GM15510 (cell line): ENCODE measurements around the gene GPER1.

ENCODE experiments used
- POLR2A ChIP-seq: IDR thresholded peaks from 3 replicates; pipeline ENCODE4 v1.6.1; 2011; ENCODE audit warnings: borderline replicate concordance; ENCODE audit not compliant: insufficient read length; ENCODE audit errors: extremely low read depth

Gene GPER1

GRCh38 chr7:1109581-1110310 is 21.8 kb downstream of the GPER1 start:
- no peak for TF ChIP-seq POLR2A

DNA sequence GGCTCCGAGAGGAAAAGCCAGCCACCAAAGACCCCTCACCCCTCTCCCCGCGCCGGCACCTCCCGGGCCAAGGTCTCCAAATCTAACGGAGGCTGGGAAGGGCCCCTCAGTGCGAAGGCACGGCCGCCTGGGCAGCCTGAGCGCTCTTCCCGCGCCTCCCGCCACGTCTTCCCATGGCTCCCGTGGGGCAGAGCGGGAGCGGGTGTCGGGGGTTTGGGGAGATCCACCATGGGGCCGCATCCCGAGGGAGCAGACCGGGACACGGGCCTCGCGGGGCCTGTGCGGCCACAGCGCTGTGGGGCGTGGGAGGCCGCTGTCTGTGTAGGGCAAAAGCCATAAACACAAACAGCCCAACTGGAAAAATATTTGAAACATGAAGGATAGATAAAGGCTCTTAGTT is 22.4 kb downstream of the GPER1 start:
- no peak for TF ChIP-seq POLR2A

GRCh38 chr7:1111156-1111555 is 23.2 kb downstream of the GPER1 start:
- no peak for TF ChIP-seq POLR2A

GRCh38 chr7:1112109-1112508 is 24.2 kb downstream of the GPER1 start:
- TF ChIP-seq POLR2A = no peak

DNA sequence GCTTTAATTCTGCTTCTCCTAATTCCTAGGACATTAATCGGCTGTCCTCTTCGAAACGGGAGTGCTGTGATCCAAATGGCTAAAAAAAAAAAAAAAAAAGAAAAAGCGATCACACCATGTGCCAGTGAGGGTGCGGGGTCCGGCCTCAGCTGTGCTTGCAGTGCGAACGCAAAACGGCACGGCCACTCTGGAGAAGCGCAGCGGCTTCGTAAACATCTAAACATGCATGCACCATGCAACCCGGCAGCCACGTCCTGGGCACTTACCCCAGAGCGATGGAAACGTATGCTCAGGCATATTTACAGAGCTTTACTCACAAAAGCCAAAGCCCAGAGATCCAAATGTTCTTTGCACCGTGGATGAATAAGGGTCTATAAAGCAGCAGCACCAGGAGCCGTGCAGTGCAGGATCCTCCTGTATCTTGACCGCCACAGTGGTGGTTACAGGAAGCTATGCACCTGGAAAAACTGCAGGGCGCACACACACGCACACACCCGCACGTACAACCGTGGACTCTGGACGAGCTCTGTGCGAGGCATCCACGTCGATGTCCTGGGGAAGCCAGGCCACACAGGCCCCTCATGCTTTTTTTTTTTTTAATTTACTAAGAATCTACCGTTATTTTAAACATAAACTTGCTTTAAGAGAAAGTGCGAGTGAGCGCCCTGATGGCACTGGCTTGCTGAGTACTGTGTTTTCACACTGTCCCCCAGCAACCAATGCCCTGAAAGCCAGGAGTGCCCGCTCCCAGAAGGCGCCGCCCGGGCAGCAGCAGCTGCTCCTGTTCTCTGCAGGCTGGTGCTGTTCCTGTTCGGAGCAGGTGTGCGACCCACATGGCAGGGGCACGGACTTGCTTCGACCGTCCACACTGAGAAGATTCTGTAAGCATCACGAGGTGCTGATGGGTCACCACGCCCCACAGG is 25.0 kb downstream of the GPER1 start:
- no peak for TF ChIP-seq POLR2A

DNA sequence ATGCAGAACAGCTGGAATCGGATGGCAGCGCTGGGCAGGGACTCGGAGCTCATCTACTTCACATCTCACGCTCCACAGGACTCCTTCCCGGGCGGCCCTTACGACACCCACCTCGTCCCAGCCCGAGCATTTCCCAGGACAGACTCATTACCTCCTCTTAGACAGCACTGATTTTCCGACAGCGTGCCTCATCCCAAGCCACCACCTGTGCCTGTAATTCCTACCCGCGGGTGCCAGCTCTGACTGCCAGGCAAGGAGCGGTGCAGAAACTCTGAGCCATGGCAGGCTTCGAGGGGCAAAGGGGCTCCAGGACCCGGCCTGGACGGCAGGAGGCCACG is 25.6 kb downstream of the GPER1 start:
- TF ChIP-seq POLR2A = no peak

DNA sequence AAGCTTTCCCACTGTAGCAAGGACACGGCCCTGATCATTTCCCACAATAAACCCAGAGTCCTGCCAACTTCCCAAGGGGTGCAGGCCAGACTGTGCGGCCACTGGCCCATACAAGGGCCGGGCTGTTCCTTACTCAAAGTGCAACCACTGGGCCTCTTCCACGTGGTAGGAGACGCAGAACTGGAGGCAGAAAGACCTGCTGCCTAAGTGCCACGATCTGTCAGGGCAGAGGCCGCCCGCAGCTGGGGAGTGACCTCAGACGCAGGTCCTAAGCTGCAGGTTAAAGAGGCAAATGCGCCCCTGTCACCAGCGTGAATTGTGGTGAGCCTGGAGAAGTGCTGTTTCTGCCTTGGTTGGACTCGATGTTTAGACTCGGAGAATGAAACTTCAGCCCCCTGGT is 26.2 kb downstream of the GPER1 start:
- no peak for TF ChIP-seq POLR2A

- TF ChIP-seq POLR2A = no peak
These were observed 26.6 kb downstream of the GPER1 start for GRCh38 chr7:1114505-1114904.

DNA sequence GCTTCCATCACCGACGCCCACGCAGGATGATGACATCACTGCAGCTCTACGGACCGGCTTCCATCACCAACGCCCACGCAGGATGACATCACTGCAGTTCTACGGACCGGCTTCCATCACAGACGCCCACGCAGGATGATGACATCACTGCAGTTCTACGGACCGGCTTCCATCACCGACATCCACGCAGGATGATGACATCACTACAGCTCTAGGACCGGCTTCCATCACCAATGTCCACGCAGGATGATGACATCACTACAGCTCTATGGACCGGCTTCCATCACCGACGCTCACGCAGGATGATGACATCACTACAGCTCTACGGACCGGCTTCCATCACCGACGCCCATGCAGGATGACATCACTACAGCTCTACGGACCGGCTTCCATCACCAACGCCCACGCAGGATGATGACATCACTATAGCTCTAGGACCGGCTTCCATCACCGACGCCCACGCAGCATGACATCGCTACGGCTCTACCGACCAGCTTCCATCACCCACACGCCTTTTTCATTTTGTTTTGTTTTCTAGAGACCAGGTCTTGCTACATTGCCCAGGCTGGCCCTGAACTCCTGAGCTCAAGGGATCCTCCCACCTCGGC is 29.5 kb downstream of the GPER1 start:
- no peak for TF ChIP-seq POLR2A

DNA sequence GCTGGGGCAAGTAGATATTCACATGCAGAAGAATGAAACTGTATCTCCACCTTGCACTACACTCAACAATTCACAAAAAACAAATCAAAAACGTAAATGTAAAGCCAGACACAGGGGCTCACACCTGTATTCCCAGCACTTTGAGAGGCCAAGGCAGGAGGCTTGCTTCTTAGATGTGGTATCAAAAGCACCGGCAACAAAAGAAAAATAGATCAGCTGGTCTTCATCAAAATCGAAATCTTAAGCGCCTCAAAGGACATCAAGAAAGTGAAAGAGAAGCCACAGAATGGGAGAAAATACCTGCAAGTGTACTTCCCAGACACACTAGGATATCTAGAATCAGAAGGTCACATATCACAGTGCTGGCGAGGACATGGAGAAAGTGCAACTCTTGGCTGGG is 31.3 kb downstream of the GPER1 start:
- no peak for TF ChIP-seq POLR2A

- TF ChIP-seq POLR2A = no peak
These were observed 32.9 kb downstream of the GPER1 start for GRCh38 chr7:1120791-1121190.

DNA sequence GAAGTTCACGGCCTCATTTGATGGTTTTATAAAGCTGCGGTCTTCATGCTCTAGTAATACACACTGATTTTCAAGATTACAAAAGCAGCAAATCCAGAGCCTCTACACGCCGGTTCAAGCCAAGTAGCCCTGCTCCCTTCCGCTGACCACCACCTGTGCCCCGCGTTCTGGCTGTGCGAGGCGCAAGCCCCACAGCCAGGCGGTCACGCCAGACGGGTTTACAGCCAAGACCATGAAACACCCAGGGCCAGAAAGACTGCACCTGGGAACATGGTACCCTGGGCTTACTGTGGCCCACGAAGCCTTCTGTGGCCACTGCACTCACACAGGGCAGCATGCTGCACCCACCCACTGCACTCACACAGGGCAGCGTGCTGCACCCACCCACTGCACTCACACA is 33.6 kb downstream of the GPER1 start:
- no peak for TF ChIP-seq POLR2A

DNA sequence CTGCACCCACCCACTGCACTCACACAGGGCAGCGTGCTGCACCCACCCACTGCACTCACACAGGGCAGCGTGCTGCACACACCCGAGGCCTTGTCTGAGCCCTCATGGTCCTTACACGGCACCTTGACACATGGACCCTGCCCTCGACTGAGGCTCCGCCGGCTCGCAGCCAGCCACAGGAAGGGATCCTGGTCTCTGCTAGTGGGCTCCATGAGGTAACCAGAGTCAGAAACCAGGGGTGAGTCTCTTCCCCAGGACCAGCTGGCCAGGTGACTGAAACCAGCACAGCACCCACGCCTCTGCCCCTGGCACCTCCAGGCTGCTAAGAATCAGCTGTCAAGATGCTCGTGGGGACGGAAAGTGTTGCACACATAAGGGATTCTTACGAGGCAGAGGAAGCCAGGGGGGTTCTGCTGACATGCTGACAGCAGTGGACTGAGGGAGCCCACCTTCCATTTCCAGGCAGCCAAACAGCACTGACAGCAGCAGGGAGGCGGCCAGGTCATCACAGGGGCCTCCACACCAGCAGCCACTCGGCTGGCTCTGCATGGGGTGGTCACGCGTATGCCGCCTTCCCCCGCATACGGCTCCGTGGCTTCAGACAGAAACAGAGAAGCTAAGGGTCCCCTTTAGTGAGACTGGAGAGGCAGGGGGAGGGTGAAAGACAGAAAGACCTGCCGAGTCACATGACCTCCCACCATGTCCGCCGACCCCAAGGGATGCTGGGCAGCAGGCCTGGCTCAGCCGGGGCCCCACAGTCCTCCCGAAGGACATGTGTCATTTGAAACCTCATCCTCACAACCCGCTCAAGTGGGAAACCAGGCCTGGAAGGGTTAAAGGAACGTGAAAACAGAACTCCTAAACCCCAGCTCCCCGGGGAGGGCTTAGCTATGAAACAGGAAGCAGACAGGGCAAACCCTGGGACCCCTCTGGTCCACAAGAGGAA is 34.2 kb downstream of the GPER1 start:
- TF ChIP-seq POLR2A = no peak

DNA sequence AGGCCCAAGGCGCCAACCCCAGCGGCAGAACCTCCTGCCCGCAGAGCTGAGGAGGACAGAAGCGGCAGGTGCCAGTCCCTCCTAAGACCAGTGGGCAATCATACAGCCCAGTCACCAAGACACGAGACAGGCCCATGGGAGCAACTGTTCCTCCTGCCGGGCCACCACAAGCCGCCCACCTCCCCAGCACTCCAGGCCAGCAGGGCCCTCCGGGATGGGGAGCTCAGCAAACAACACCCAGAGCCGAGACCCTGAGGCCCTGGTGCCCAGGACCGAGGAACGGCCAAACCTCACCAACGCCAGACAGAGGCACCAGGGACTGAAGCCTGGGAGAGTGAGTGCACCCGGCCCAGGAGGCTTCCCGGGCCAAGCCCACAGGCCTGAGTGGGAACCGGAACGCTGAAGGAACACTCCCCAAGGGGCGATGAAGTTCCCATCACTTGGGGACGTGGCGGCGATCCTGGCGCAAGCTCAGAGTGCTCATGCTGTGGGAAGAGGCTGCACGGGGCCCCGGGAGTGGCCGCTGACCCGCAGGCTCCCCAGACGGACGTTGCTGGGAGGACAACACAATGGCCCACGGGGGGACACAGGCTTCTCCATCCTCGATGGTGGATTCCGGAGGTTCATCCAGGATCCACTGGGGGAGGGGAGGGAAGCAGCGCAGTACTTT is 35.1 kb downstream of the GPER1 start:
- no peak for TF ChIP-seq POLR2A
